Stimulated activated naive CD4-positive, alpha-beta T cell (primary cell): ENCODE data around the gene SMIM10L1.

Source experiments
- DNase-seq, 6 experiments: peaks; one replicate each; lab custom pipeline; 2025; lab: John Stamatoyannopoulos, UW

The SMIM10L1 gene

DNA sequence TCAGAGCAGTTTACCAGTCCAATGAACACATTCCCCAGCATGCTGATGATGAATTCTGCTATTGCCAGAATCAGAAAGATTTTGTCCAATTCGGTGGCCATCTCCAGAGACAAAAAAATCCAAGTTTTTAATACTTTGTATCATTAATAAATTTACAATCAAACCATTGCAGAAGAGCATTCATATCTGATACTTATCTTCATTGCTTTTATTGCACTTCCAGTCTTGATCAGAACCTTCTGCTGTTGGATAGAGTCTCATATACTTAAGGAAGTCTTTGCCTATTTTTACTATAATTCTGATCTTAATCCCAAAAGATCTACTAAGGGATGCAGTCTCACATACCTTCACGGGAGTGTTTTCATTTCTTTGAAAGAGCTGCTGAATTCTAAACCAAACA lies 15.8 kb downstream of the SMIM10L1 start, which contains the start of gene TAS2R42:
TAS2R42 (minus strand) TSS at position 101 of the 400 bp plus-strand sequence; CDS start at position 101, 0 bp downstream.
- DNase-seq: no peak

DNA sequence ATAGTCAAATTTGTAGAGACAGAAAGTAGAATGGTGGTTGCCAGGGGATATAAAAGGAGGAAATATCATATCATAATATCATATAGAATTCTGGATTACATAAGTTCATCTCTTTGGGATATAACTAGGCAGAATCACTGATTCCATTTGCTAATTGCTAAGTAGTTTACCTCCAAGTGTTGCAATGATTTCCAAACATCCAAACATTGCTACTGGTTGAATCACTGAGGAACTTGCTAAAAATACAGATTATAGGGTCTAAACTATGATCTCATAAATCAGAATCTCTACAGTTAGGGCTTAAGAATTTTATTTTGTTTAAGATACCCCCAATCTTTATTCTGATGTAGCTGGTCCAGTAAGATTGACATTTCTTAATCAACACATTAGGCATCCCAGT lies 31.8 kb downstream of the SMIM10L1 start:
- DNase-seq: no peak

DNA sequence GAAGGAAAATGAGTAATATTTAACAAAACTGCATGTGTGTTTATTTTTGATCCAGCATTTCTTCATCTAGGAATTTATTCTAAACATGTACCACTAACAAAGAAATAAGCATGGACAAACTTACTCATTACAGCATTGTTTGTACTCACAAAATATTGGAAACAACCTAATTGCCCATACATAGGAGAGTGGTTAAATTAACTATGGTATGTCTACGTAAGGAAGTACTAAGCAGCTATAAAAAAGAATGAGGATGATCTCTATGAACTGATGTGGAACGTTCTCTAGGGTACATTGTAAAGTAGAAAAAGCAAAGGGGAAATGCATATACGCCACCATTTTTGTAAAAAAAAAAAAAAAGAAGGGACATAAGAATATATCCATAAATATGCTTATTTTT lies 33.2 kb downstream of the SMIM10L1 start:
- no peak for DNase-seq

DNA sequence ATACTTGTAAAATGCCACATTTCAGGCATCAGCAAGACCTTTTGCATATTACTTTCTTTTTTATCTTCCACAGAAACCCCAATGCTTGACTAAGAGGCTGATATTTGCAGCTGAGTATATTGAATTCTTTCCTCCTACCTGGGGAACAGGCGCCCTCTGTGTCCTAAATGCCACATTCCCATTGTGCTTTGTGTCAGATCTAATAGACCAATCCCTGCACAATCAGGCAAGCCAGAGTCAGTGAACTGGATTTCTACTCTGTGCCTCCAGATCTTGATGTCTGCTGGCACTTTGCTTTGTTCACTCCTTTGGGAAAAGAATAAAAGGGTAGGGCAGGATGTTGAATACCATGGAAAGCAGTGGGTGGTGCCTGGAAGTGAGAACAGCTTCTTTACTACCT lies 38.1 kb downstream of the SMIM10L1 start:
- DNase-seq: no peak
